ENCODE data around the gene IGFN1.

Gene IGFN1

DNA sequence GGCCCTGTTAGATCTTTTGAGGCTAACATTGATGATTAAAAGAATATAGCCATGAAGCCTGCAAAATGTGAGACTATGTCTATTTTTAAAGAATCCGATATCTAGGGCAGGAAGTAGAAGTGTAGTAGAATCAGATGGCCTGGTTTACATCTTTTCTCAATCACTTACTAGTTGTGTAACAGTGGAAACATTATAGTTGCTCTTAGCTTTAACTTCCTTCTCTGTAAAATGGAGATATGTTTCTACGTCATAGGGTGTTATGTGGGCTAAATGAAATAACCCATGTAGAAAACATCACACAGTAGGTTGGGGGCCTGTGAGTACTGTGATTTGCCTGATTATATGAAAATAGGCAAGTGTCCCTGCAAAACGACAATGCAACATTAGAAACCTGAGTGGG is 4.4 kb upstream of the IGFN1 start:
- no peak for DNase-seq

DNA sequence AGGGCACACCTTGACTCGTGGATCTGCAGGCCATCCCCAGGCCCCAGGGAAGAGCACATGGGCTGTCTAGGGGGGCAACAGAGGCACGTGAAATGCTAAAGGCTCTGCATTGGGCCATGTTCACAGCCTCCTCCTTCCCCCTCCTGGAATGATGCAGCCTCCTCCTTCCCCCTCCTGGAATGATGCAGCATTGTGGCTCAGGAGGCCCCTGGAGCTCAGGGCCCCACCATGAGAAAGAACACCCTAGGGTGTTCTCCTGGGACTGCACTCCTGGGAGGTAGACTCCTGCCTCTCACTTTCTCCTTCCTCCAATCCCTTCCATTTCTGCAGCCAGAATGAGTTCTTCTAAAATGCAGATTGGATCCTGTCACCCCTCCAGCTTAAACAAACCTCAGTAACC is 1.5 kb upstream of the IGFN1 start:
- DNase-seq, result no peak

- no peak for DNase-seq
These were observed 619 bp upstream of the IGFN1 start for GRCh38 chr1:201190005-201190404.

GRCh38 chr1:201191653-201192260 is 1.1 kb downstream of the IGFN1 start:
- no peak for DNase-seq

GRCh38 chr1:201192261-201192788 is 1.7 kb downstream of the IGFN1 start:
- no peak for DNase-seq

DNA sequence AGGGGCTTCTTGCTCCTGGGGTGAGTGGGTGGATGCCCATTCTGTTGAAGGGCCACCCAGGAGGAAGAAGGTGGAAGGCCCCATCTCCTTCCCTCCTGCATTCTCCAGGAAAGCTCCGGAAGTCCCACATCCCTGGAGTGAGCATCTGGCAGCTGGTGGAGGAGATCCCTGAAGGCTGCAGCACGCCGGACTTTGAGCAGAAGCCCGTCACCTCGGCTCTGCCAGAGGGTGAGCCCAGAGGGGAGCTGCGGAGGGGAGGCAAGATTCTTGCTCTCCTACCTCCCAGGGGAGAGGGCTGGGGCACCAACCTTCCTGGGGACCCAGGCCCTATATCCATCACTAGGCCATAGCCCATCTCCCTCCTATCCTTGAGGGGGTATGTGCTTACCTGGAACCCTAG is 3.4 kb downstream of the IGFN1 start:
- no peak for DNase-seq

GRCh38 chr1:201198598-201198997 is 8.0 kb downstream of the IGFN1 start:
- no peak for DNase-seq

DNA sequence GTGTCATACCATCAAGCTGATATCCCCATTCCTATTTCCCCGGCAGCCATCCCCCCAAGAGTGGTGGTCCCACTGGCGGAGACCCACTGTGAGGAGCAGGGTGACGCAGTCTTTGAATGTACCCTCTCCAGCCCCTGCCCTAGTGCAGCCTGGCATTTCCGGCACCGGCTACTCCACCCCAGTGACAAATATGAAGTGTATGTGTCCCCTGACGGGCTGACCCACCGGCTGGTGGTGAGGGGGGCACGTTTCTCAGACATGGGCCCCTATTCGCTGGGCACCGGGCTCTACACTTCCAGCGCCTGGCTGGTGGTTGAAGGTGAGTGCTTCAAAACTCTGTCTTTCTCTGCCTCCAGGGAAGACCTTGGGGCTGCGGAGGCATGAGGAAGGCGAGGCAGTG is 14.4 kb downstream of the IGFN1 start:
- DNase-seq, result no peak

- no peak for DNase-seq
These were observed 15.6 kb downstream of the IGFN1 start for GRCh38 chr1:201206176-201206575.

GRCh38 chr1:201207046-201207445 is 16.4 kb downstream of the IGFN1 start:
- no peak for DNase-seq

DNA sequence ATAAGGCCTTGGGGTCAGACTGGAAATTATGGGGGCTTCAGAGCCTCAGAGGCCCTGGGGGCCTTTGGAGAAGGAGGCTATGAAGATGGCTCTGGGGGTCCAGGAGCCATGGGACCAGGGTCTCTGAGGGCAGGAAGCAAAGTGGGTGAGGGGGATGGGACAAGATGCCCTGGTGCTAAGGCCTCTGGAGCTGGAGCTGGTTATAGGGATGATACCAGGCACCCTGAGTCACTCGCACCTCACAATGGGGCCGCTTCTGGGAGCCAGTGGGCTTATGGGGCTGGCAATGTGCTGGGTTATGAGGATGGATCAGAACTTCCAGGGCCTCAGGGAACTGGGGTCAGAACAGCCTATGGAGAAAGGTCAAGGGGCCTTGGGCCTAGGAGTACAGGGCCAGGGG is 17.6 kb downstream of the IGFN1 start:
- DNase-seq, result no peak

DNA sequence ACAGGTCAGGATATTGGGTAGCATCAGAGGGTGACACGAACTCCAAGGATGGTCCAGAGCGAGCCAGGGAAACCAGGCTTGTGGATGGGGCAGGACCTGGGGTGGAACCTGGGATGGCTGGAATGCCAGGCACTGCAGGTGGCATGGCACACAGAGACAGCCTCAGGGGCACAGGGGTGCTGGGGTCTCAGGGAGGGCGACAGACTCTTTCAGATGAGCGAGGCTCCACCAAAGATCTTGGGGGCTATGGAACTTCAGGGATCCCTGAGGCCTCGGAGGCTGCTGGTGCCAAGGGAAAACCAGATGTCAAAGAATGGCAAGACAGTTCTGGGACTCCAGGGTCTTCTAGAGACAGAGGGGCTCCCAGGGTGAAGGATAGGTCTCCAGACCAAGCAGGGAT is 21.4 kb downstream of the IGFN1 start:
- DNase-seq, result no peak

GRCh38 chr1:201212461-201213055 is 21.9 kb downstream of the IGFN1 start:
- DNase-seq, result no peak

DNA sequence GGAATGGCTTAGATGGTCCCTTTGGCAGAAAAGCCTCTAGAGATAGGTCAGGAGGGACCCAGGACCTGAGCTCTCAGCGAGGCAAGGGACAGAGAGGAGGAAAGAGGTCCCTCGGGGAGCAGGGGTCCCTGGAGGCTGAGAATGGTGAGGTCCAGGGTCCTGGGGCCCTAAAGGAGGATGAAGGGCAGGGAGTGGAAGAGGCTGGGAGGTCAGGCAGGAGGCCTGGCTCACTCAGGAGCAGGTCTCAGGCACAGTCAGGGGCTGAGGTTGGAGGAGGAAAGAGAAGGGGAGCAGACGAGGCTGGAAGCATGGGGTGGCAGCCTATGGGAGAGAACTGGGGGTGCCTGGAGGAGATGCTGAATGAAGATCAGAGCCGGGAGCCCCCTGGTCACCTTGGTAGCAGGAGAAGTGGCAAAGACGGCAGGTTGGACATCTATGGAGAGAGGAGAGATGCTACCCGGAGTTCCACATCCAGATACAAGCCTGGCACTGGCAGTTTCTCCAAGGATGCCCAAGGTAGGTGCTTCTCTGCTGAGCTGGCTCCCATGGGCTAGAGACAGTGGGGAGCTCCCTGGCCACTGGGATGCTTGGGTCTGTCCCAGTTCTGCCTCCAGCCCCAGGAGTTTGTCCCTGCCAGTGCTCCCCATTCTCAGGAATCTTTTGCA is 22.6 kb downstream of the IGFN1 start:
- DNase-seq, result no peak

DNA sequence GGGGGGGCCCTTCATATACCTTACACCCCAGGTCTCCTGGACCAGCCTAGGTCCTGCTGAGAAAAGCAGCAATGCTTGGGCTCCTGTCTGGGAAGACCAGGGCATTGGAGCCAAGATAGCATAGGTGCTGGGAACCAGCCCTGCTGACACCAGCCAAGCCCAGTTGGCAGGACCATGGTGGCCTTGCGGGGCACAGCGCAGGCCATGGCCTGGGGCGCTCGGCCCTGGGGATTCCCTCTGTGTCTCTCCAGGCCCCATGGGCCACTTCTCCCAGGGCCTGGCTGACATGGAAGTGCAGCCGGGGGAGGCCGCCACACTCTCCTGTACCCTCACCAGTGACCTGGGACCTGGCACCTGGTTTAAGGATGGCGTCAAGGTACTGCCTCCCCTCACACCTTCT is 23.3 kb downstream of the IGFN1 start:
- no peak for DNase-seq

- no peak for DNase-seq
These were observed 23.8 kb downstream of the IGFN1 start for GRCh38 chr1:201214461-201214860.

DNA sequence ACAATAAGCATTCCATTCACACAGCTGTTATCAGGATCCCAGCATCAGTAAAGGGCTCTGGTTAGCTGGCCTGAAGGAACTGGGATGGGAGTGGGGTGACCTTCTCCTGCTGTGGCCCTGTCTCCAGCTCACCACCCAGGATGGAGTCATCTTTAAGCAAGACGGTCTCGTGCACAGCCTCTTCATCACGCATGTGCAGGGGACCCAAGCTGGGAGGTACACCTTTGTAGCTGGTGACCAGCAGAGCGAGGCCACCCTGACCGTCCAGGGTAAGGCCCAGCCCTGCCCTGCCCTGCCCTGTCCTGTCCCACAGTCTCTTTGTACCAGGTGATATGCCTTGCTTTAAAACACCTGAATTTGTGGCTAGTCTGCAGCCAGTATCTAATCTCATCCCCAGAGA is 24.3 kb downstream of the IGFN1 start:
- DNase-seq, result no peak

DNA sequence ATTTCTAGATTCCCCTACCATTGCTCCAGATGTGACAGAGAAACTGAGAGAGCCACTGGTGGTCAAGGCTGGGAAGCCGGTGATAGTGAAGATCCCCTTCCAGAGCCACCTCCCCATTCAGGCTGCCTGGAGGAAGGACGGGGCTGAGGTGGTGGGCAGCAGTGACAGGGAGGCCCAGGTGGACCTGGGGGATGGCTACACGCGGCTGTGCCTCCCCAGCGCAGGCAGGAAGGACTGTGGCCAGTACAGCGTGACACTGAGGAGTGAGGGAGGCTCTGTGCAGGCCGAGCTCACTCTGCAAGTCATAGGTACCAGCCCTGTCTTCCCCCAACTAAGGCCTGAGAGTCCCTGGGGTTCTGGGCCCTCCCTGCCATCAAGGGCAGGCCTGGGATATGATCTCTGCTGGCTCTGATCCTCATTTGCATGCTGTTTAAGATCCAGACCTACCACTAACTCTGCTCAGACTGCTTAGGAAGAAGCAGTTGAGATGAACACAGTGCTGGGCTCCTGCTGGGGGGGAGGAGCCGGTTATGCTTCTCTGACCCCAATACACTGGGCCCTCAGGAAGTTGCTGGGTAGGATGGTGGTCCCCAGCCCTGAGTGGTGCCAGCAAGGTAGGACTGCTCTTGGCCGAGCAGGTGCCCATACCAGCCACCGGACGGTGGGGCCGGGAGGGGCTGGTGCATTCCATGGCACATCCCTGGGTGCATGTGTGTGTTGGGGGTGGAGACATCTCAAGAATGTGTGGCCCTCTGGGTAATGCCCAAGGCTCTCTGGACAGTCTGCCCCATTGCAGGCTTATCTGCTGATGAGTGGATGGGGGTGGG is 25.1 kb downstream of the IGFN1 start:
- no peak for DNase-seq

- DNase-seq, result no peak
These were observed 25.9 kb downstream of the IGFN1 start for GRCh38 chr1:201216395-201217085.

- no peak for DNase-seq
These were observed 26.5 kb downstream of the IGFN1 start for GRCh38 chr1:201217146-201217545.

GRCh38 chr1:201217851-201218250 is 27.2 kb downstream of the IGFN1 start:
- DNase-seq, result no peak

DNA sequence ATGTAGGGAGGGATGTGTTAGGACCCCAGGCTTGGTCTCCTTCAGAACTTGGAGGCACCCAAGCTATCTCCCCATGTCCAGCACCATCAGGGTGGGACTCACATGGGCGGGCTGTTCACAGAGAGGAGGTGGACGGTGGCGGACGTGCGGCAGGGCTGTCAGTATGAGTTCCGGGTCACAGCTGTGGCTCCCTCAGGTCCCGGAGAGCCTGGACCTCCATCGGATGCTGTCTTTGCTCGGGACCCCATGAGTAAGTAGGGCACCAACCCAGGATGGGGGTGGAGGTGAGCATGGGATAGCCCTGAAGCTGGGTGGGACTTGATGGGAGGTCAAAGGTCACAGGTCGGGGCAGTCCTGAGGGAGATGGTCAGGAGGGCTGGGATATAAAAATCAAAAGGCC is 27.8 kb downstream of the IGFN1 start:
- DNase-seq, result no peak

Measured in SHP77 treated with DMSO at 0.1 percent for 48 hours (cell line).